NCI-H526 treated with DMSO at 0.1 percent for 48 hours (cell line): Measurements from ENCODE around the gene TTC28.
"Not testable (repeated sequence)": the region's sequence is repeated elsewhere in the genome, so short reads cannot be mapped to it uniquely, and the experiment has no call there.

Source experiments
- DNase-seq: peaks from one replicate; lab custom pipeline; 2025; lab: John Stamatoyannopoulos, UW

TTC28 gene

GRCh38 chr22:28102151-28102812 lies 577.4 kb downstream of the TTC28 start:
- no peak for DNase-seq

- DNase-seq, result no peak
Measured at GRCh38 chr22:28097627-28098026, 582.0 kb downstream of the TTC28 start.

- no peak for DNase-seq
Measured at GRCh38 chr22:28096161-28096560, 583.5 kb downstream of the TTC28 start.

GRCh38 chr22:28095316-28096095 lies 584.1 kb downstream of the TTC28 start:
- DNase-seq, result no peak

- no peak for DNase-seq
Measured at GRCh38 chr22:28094771-28095170, 584.9 kb downstream of the TTC28 start.

- no peak for DNase-seq
Measured at GRCh38 chr22:28093711-28094110, 585.9 kb downstream of the TTC28 start.

- no peak for DNase-seq
Measured at GRCh38 chr22:28091486-28091885, 588.2 kb downstream of the TTC28 start.

GRCh38 chr22:28089541-28089940 lies 590.1 kb downstream of the TTC28 start:
- not testable (repeated sequence) for DNase-seq

- no peak for DNase-seq
Measured at GRCh38 chr22:28077166-28077565, 602.5 kb downstream of the TTC28 start.

- DNase-seq, result no peak
Measured at GRCh38 chr22:28075358-28075981, 604.2 kb downstream of the TTC28 start.

GRCh38 chr22:28074526-28074925 lies 605.1 kb downstream of the TTC28 start:
- no peak for DNase-seq

- DNase-seq, result no peak
Measured at GRCh38 chr22:28072066-28072465, 607.6 kb downstream of the TTC28 start.

- DNase-seq, result no peak
Measured at GRCh38 chr22:28068826-28069225, 610.8 kb downstream of the TTC28 start.

- DNase-seq, result no peak
Measured at GRCh38 chr22:28064920-28065319, 614.7 kb downstream of the TTC28 start.

GRCh38 chr22:28063656-28064055 lies 616.0 kb downstream of the TTC28 start:
- DNase-seq, result no peak

GRCh38 chr22:28060594-28060993 lies 619.0 kb downstream of the TTC28 start:
- DNase-seq, result not testable (repeated sequence)

- DNase-seq, result no peak
Measured at GRCh38 chr22:28058036-28058435, 621.6 kb downstream of the TTC28 start.

- no peak for DNase-seq
Measured at GRCh38 chr22:28054819-28055208, 624.8 kb downstream of the TTC28 start.

- no peak for DNase-seq
Measured at GRCh38 chr22:28053896-28054818, 625.5 kb downstream of the TTC28 start.

- no peak for DNase-seq
Measured at GRCh38 chr22:28052825-28053269, 626.8 kb downstream of the TTC28 start.

GRCh38 chr22:28051787-28052356 lies 627.8 kb downstream of the TTC28 start:
- DNase-seq, result peak; percentile 22
